SK-N-SH treated with all-trans-retinoic acid at 6 μM for 48 hours (cell line): ENCODE measurements around the gene LITAF.

Experiments
- BACH2 ChIP-seq: fragments of 250-450 bp; sonication (Bioruptor Pico); IDR thresholded peaks from 2 replicates; pipeline ENCODE4 v1.9.0; 2021; ENCODE audit warnings: mild to moderate bottlenecking, borderline replicate concordance
- CSDC2 ChIP-seq: fragments of 250-450 bp; sonication (Bioruptor Pico); IDR thresholded peaks from 2 replicates; pipeline ENCODE4 v1.5.0; 2020; ENCODE audit warnings: mild to moderate bottlenecking, moderate library complexity
- GLIS3 ChIP-seq: fragments of 250-450 bp; sonication (Bioruptor Pico); IDR thresholded peaks from 2 replicates; pipeline ENCODE4 v1.5.0; 2020; ENCODE audit warnings: mild to moderate bottlenecking, moderate library complexity
- PPARA ChIP-seq: fragments of 250-450 bp; sonication (Bioruptor Pico); IDR thresholded peaks from 2 replicates; pipeline ENCODE4 v1.5.0; 2020; ENCODE audit warnings: mild to moderate bottlenecking, borderline replicate concordance
- RARB ChIP-seq: fragments of 250-450 bp; sonication (Bioruptor Pico); IDR thresholded peaks from 2 replicates; pipeline ENCODE4 v1.8.0; 2021; ENCODE audit warnings: mild to moderate bottlenecking, moderate library complexity
- SNAI2 ChIP-seq: fragments of 250-450 bp; sonication (Bioruptor Pico); IDR thresholded peaks from 2 replicates; pipeline ENCODE4 v1.5.0; 2020; ENCODE audit warnings: mild to moderate bottlenecking, moderate library complexity
- TOX ChIP-seq: fragments of 250-450 bp; sonication (Bioruptor Pico); IDR thresholded peaks from 2 replicates; pipeline ENCODE4 v1.8.0; 2021; ENCODE audit warnings: mild to moderate bottlenecking, moderate library complexity, borderline replicate concordance
- ZC3H10 ChIP-seq: fragments of 250-450 bp; sonication (Bioruptor Pico); IDR thresholded peaks from 2 replicates; pipeline ENCODE4 v1.5.1; 2021; ENCODE audit warnings: mild to moderate bottlenecking, moderate library complexity
- ZFP3 ChIP-seq: fragments of 250-450 bp; sonication (Bioruptor Pico); IDR thresholded peaks from 2 replicates; pipeline ENCODE4 v1.5.0; 2020; ENCODE audit warnings: mild to moderate bottlenecking, moderate library complexity
- ZFP30 ChIP-seq: fragments of 450-650 bp; formaldehyde crosslinking; IDR thresholded peaks from 2 replicates; pipeline ENCODE4 v1.5.0; 2022; ENCODE audit warnings: mild to moderate bottlenecking, moderate library complexity
- ZNF70 ChIP-seq: fragments of 450-650 bp; formaldehyde crosslinking; IDR thresholded peaks from 2 replicates; pipeline ENCODE4 v1.5.0; 2020; ENCODE audit warnings: mild to moderate bottlenecking, moderate library complexity
- ZNF8 ChIP-seq: fragments of 450-650 bp; formaldehyde crosslinking; IDR thresholded peaks from 2 replicates; pipeline ENCODE4 v1.5.0; 2020; ENCODE audit warnings: mild to moderate bottlenecking, moderate library complexity
- TF ChIP-seq, protein P1 (sequence below): fragments of 250-450 bp; sonication (Bioruptor Pico); IDR thresholded peaks from 2 replicates; pipeline ENCODE4 v1.8.0; 2020; ENCODE audit warnings: mild to moderate bottlenecking, moderate library complexity, borderline replicate concordance
- TF ChIP-seq, protein P2 (sequence below): fragments of 250-450 bp; sonication (Bioruptor Pico); IDR thresholded peaks from 2 replicates; pipeline ENCODE4 v1.5.1; 2020; ENCODE audit warnings: low read depth, mild to moderate bottlenecking, moderate library complexity

DNA sequence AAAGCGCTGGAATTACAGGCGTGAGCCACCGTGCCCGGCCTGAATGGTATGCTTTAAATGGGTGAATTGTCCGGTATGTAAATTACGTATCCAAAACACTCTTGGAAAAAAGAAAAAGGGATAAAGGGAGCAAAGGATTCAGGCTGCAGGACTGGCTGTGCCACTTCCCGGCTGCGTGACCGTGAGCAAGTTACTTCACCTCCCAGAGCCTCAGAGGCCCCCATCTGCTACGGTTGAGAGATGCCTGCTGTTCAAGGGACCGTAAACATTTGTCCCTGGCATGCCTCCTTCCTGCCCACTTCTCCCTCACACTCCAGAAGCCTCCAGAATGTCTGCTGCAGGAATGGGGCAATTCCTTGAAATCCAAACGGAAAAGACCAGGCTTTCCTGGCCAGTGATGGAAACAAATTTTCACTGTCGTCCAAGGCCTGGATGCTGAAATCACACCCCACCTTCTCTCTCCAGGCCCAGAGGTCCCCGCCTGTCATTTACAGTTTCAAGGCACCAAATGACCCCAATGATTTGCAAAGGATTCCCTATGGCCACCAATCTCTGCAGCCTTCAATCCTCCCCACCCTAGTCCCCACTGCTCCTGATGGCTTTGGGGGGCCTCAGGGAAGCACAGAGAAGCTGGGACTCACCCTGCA, 22.9 kb upstream of the LITAF start:
- TF ChIP-seq, protein P1, sequence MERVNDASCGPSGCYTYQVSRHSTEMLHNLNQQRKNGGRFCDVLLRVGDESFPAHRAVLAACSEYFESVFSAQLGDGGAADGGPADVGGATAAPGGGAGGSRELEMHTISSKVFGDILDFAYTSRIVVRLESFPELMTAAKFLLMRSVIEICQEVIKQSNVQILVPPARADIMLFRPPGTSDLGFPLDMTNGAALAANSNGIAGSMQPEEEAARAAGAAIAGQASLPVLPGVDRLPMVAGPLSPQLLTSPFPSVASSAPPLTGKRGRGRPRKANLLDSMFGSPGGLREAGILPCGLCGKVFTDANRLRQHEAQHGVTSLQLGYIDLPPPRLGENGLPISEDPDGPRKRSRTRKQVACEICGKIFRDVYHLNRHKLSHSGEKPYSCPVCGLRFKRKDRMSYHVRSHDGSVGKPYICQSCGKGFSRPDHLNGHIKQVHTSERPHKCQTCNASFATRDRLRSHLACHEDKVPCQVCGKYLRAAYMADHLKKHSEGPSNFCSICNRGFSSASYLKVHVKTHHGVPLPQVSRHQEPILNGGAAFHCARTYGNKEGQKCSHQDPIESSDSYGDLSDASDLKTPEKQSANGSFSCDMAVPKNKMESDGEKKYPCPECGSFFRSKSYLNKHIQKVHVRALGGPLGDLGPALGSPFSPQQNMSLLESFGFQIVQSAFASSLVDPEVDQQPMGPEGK (CRISPR knock-in tag): no peak
- TF ChIP-seq ZNF8 (no peak), TOX (CRISPR knock-in tag) (no peak), CSDC2 (no peak), BACH2 (CRISPR knock-in tag) (no peak), RARB (CRISPR knock-in tag) (no peak), GLIS3 (no peak), SNAI2 (no peak), ZNF70 (CRISPR knock-in tag) (no peak), ZFP30 (CRISPR knock-in tag) (no peak), ZC3H10 (CRISPR knock-in tag) (no peak), PPARA (CRISPR knock-in tag) (no peak), ZFP3 (CRISPR knock-in tag) (no peak)
- TF ChIP-seq, protein P2, sequence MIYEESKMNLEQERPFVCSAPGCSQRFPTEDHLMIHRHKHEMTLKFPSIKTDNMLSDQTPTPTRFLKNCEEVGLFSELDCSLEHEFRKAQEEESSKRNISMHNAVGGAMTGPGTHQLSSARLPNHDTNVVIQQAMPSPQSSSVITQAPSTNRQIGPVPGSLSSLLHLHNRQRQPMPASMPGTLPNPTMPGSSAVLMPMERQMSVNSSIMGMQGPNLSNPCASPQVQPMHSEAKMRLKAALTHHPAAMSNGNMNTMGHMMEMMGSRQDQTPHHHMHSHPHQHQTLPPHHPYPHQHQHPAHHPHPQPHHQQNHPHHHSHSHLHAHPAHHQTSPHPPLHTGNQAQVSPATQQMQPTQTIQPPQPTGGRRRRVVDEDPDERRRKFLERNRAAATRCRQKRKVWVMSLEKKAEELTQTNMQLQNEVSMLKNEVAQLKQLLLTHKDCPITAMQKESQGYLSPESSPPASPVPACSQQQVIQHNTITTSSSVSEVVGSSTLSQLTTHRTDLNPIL: no peak
